Panc1 (cell line): Measurements from ENCODE around the gene AATK.

Source experiments
- TCF7L2 ChIP-seq: IDR thresholded peaks from 2 replicates; pipeline ENCODE4 v1.6.1; 2011; ENCODE audit warnings: mild to moderate bottlenecking, low read depth, low read length, inconsistent platforms
- TF ChIP-seq, protein P1 (sequence below): fragments of 450-650 bp; IDR thresholded peaks from 2 replicates; pipeline ENCODE4 v1.5.1; 2017; ENCODE audit warnings: mild to moderate bottlenecking

DNA sequence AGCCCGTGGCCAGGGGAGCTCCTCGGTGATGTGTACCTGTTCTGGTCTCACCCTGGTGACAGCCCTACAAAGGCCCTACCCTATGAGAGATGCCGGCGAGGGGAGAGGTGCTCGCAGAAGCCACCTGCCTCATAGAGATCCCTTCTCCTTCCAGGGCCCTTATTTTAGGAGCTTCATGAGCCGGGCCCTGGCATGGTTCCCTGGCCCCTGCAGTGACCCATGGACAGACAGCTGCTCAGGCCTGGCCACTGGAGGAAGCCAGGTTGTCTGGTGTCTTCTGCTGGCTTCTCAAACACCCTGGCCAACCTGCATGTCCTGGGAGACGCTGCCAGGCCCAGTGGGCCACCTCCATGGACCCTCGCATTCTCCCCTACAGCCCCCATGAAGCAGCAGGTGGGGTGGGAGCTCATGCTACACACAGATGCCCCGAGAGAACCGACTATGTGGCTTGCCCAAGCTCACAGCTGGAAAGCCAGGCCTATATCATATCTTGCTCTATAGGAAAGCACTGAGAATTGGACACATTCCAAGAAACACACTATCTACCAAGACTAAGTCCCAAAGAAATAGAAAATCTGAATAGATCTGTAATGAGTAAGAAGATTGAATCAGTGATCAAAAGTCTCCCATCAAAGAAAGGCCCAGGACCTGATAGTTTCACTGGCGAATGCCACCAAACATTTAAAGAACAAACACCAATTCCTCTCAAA is 7.2 kb upstream of the AATK start:
- TF ChIP-seq, protein P1, sequence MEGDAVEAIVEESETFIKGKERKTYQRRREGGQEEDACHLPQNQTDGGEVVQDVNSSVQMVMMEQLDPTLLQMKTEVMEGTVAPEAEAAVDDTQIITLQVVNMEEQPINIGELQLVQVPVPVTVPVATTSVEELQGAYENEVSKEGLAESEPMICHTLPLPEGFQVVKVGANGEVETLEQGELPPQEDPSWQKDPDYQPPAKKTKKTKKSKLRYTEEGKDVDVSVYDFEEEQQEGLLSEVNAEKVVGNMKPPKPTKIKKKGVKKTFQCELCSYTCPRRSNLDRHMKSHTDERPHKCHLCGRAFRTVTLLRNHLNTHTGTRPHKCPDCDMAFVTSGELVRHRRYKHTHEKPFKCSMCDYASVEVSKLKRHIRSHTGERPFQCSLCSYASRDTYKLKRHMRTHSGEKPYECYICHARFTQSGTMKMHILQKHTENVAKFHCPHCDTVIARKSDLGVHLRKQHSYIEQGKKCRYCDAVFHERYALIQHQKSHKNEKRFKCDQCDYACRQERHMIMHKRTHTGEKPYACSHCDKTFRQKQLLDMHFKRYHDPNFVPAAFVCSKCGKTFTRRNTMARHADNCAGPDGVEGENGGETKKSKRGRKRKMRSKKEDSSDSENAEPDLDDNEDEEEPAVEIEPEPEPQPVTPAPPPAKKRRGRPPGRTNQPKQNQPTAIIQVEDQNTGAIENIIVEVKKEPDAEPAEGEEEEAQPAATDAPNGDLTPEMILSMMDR, result no peak
- no peak for TF ChIP-seq TCF7L2
